CD4-positive, alpha-beta T cell treated with Interleukin-17A for 1 hour (primary cell): Measurements from ENCODE around the gene USP3.
A peak's percentile ranks its signal among the peaks of the same experiment; 100 is the strongest.

Source experiments
- DNase-seq: peaks from one replicate; pipeline ENCODE4 v3.0.0-alpha.2; 2020

Gene USP3

DNA sequence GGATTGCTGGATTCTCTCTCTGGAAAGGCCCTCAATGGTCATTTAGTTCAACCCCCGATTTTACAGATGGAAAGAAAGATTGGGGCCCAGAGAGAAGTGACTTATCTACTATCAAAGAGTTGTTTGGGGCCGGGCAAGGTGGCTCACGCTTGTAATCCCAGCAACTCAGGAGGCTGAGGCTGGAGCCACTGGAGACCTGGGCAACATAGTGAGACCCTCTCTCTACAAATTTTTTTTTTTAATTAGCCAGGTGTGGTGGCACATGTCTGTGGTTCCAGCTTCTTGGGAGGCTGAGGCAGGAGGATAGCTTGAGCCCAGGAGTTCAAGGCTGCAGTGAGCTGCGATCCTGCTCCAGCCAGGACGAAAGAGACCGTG is 5.2 kb upstream of the USP3 start:
- no peak for DNase-seq

DNA sequence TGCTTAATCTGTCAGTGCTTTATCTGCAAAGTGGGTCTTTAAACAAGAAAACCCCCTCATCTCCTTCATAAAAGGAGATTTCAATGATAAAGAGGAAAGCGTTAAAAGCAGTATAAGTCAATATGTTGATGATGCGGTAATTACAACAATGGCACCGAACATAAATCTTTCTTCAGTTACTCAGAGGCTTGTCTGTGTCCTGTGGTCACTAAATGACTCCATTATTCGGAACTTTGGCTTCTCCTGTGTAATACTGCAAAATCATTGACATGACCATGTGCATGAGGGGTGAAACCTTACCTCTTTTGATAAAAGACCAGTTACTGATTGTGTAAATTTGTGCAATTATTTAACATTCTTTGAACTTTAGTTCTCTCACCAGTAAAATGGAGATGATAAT is 4.8 kb upstream of the USP3 start:
- no peak for DNase-seq

- DNase-seq: no peak
These were observed 3.8 kb upstream of the USP3 start for GRCh38 chr15:63500265-63501250.

- DNase-seq: peak; percentile 56
These were observed 2.9 kb upstream of the USP3 start for GRCh38 chr15:63501256-63502089.

GRCh38 chr15:63502137-63502766 is 2.1 kb upstream of the USP3 start:
- DNase-seq: no peak

GRCh38 chr15:63502843-63503738 is 1.3 kb upstream of the USP3 start:
- peak; percentile 88 for DNase-seq

DNA sequence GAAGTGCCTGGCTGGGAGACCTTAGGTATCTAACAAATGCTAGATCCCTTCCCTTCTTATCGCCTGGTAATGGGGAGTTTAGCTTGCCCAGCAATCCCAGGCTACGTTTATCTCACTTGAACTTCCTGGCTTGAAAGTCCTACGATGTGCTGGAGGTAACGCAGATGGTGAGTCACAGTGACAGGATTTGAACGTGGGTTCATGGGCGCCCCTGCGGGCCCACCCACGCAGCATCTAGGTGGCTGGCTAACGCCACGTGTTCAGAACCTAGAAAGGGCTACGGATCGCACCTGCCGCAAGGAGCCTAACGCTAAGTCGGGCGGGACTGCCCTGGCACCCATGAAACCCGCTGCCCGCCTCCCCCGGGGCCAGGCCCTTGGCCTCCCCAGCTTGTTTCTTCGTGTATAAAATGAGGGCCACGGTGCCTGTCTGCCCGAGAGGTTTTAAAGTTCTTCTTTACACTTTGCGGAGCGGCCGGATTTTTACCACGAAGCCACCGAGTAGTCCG is 600 bp upstream of the USP3 start:
- peak; percentile 90 for DNase-seq

- DNase-seq: peak; percentile 65
These were observed 817 bp downstream of the USP3 start for GRCh38 chr15:63504979-63505841.

DNA sequence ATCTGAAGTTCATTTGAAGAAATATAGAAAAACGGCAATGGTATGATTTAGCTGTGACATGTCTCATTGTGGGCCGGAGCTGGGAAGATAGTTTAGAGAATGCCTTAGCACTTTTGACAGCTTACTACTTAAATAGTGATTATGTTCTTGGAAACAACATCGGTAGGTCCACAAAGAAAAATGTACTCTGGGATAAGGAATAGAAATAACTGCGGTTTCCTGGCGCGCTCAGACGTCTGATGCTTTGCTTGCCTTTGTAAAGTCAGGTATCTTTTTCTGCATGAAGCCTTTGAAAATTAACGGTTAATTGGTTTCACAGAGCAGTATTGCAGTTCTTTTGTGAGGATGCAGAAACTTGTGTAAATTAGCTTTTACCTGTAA is 1.4 kb downstream of the USP3 start:
- no peak for DNase-seq

DNA sequence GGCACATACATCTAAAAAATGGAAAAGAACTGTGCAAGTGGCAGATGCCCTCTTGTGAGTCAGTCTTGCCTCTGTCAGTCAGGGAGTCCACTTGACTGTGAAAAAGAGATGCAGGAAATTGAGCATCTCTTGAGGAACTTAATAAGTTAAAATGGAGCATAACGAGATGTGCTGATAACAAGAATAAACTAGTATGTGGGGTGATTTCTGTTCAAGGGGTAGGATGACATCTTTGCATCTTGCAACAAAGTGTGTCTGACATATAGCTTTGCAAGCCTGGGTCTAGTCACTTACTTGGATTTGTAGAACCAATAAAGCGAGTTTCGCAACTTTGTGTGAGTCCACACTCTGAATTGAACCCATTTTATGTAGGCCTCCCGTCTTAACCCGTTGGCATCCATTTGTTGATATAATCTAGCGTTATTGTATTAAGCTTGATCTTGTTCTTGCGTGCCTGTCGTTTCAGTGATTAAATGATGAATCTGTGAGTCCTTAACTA is 2.2 kb downstream of the USP3 start:
- DNase-seq: peak; percentile 66

GRCh38 chr15:63507878-63508818 is 3.8 kb downstream of the USP3 start:
- no peak for DNase-seq

GRCh38 chr15:63509056-63509954 is 4.9 kb downstream of the USP3 start:
- DNase-seq: no peak

- no peak for DNase-seq
These were observed 5.9 kb downstream of the USP3 start for GRCh38 chr15:63509955-63510940.

GRCh38 chr15:63512148-63512547 is 7.8 kb downstream of the USP3 start:
- no peak for DNase-seq

- DNase-seq: no peak
These were observed 8.9 kb downstream of the USP3 start for GRCh38 chr15:63513271-63513670.

- DNase-seq: no peak
These were observed 9.3 kb downstream of the USP3 start for GRCh38 chr15:63513728-63514127.

- DNase-seq: no peak
These were observed 10.1 kb downstream of the USP3 start for GRCh38 chr15:63514531-63514943.
